GM12872 (cell line): ENCODE measurements around the gene TMUB2.

Source experiments
- CTCF ChIP-seq: IDR thresholded peaks from 3 replicates; pipeline ENCODE4 v1.5.1; 2011; ENCODE audit warnings: low read depth, mild to moderate bottlenecking, low read length, moderate library complexity; ENCODE audit not compliant: insufficient read depth

Gene TMUB2

GRCh38 chr17:44171931-44172455 lies 14.8 kb upstream of the TMUB2 start:
- TF ChIP-seq CTCF: no peak

GRCh38 chr17:44174427-44174826 lies 12.3 kb upstream of the TMUB2 start:
- TF ChIP-seq CTCF: no peak

GRCh38 chr17:44176257-44176656 lies 10.5 kb upstream of the TMUB2 start:
- TF ChIP-seq CTCF: no peak

- TF ChIP-seq CTCF: no peak
Measured at GRCh38 chr17:44176671-44177501, 9.9 kb upstream of the TMUB2 start.

GRCh38 chr17:44177640-44178039 lies 9.1 kb upstream of the TMUB2 start:
- TF ChIP-seq CTCF: no peak

- TF ChIP-seq CTCF: no peak
Measured at GRCh38 chr17:44178133-44178532, 8.6 kb upstream of the TMUB2 start.

- TF ChIP-seq CTCF: no peak
Measured at GRCh38 chr17:44183024-44183423, 3.7 kb upstream of the TMUB2 start.
